SK-N-SH treated with all-trans-retinoic acid at 6 μM for 48 hours (cell line): Measurements from ENCODE around the gene LONP1.

Experiments
- ATAC-seq: fragments of 200-7000 bp; cut with Tn5 transposase; 3 replicates; pipeline ENCODE4 v1.9.1; 2020; ENCODE audit warnings: mild to moderate bottlenecking, moderate library complexity
- ARNTL ChIP-seq: fragments of 450-650 bp; formaldehyde crosslinking; IDR thresholded peaks from 2 replicates; pipeline ENCODE4 v1.5.0; 2020; ENCODE audit warnings: low read depth, mild to moderate bottlenecking, moderate library complexity, borderline replicate concordance
- BACH2 ChIP-seq: fragments of 250-450 bp; sonication (Bioruptor Pico); IDR thresholded peaks from 2 replicates; pipeline ENCODE4 v1.9.0; 2021; ENCODE audit warnings: mild to moderate bottlenecking, borderline replicate concordance
- CREB5 ChIP-seq: fragments of 250-450 bp; sonication (Bioruptor Pico); IDR thresholded peaks from 2 replicates; pipeline ENCODE4 v1.5.1; 2020; ENCODE audit warnings: low read depth, mild to moderate bottlenecking, moderate library complexity
- CSDC2 ChIP-seq: fragments of 250-450 bp; sonication (Bioruptor Pico); IDR thresholded peaks from 2 replicates; pipeline ENCODE4 v1.5.0; 2020; ENCODE audit warnings: mild to moderate bottlenecking, moderate library complexity
- GLIS3 ChIP-seq: fragments of 250-450 bp; sonication (Bioruptor Pico); IDR thresholded peaks from 2 replicates; pipeline ENCODE4 v1.5.0; 2020; ENCODE audit warnings: mild to moderate bottlenecking, moderate library complexity
- ISL1 ChIP-seq: fragments of 250-450 bp; sonication (Bioruptor Pico); IDR thresholded peaks from 2 replicates; pipeline ENCODE4 v2.1.2; 2022; ENCODE audit warnings: mild to moderate bottlenecking, moderate library complexity
- OSR1 ChIP-seq: fragments of 250-450 bp; sonication (Bioruptor Pico); IDR thresholded peaks from 2 replicates; pipeline ENCODE4 v1.8.0; 2022; ENCODE audit warnings: moderate library complexity, mild to moderate bottlenecking, inconsistent platforms
- PATZ1 ChIP-seq: fragments of 250-450 bp; sonication (Bioruptor Pico); IDR thresholded peaks from 2 replicates; pipeline ENCODE4 v1.8.0; 2020; ENCODE audit warnings: mild to moderate bottlenecking, moderate library complexity, borderline replicate concordance
- POU6F1 ChIP-seq: fragments of 250-450 bp; sonication (Bioruptor Pico); IDR thresholded peaks from 2 replicates; pipeline ENCODE4 v1.8.0; 2021; ENCODE audit warnings: low read depth, mild to moderate bottlenecking, moderate library complexity, borderline replicate concordance
- PPARA ChIP-seq: fragments of 250-450 bp; sonication (Bioruptor Pico); IDR thresholded peaks from 2 replicates; pipeline ENCODE4 v1.5.0; 2020; ENCODE audit warnings: mild to moderate bottlenecking, borderline replicate concordance
- SNAI2 ChIP-seq: fragments of 250-450 bp; sonication (Bioruptor Pico); IDR thresholded peaks from 2 replicates; pipeline ENCODE4 v1.5.0; 2020; ENCODE audit warnings: mild to moderate bottlenecking, moderate library complexity
- TCF4 ChIP-seq: fragments of 250-450 bp; sonication (Bioruptor Pico); IDR thresholded peaks from 2 replicates; pipeline ENCODE4 v1.8.0; 2021; ENCODE audit warnings: mild to moderate bottlenecking, moderate library complexity, borderline replicate concordance
- TOX ChIP-seq: fragments of 250-450 bp; sonication (Bioruptor Pico); IDR thresholded peaks from 2 replicates; pipeline ENCODE4 v1.8.0; 2021; ENCODE audit warnings: mild to moderate bottlenecking, moderate library complexity, borderline replicate concordance
- ZC3H10 ChIP-seq: fragments of 250-450 bp; sonication (Bioruptor Pico); IDR thresholded peaks from 2 replicates; pipeline ENCODE4 v1.5.1; 2021; ENCODE audit warnings: mild to moderate bottlenecking, moderate library complexity
- ZFP3 ChIP-seq: fragments of 250-450 bp; sonication (Bioruptor Pico); IDR thresholded peaks from 2 replicates; pipeline ENCODE4 v1.5.0; 2020; ENCODE audit warnings: mild to moderate bottlenecking, moderate library complexity
- ZFP30 ChIP-seq: fragments of 450-650 bp; formaldehyde crosslinking; IDR thresholded peaks from 2 replicates; pipeline ENCODE4 v1.5.0; 2022; ENCODE audit warnings: mild to moderate bottlenecking, moderate library complexity
- ZNF565 ChIP-seq: fragments of 450-650 bp; formaldehyde crosslinking; conservative IDR thresholded peaks from 2 replicates; pipeline ENCODE4 v1.5.0; 2020; ENCODE audit warnings: low read depth, mild to moderate bottlenecking, moderate library complexity
- ZNF70 ChIP-seq: fragments of 450-650 bp; formaldehyde crosslinking; IDR thresholded peaks from 2 replicates; pipeline ENCODE4 v1.5.0; 2020; ENCODE audit warnings: mild to moderate bottlenecking, moderate library complexity
- ZNF8 ChIP-seq: fragments of 450-650 bp; formaldehyde crosslinking; IDR thresholded peaks from 2 replicates; pipeline ENCODE4 v1.5.0; 2020; ENCODE audit warnings: mild to moderate bottlenecking, moderate library complexity
- TF ChIP-seq, protein P1 (sequence below): fragments of 250-450 bp; sonication (Bioruptor Pico); IDR thresholded peaks from 2 replicates; pipeline ENCODE4 v1.5.1; 2021; ENCODE audit warnings: mild to moderate bottlenecking, moderate library complexity

LONP1 gene

GRCh38 chr19:5663904-5664303 lies 56.0 kb downstream of the LONP1 start:
- ATAC-seq, result no peak
- no peak for TF ChIP-seq BACH2 (CRISPR knock-in tag)
- TF ChIP-seq ZNF8 (CRISPR knock-in tag), result no peak
- TF ChIP-seq ZFP30 (CRISPR knock-in tag), result no peak
- TF ChIP-seq GLIS3 (CRISPR knock-in tag), result no peak
- TF ChIP-seq PATZ1 (CRISPR knock-in tag), result no peak
- TF ChIP-seq OSR1, result no peak
- TF ChIP-seq POU6F1, result no peak
- no peak for TF ChIP-seq ZNF565 (CRISPR knock-in tag)
- TF ChIP-seq CSDC2 (CRISPR knock-in tag), result no peak
- TF ChIP-seq ZFP3 (CRISPR knock-in tag), result no peak
- no peak for TF ChIP-seq ARNTL (CRISPR knock-in tag)
- TF ChIP-seq TOX, result no peak
- TF ChIP-seq TCF4 (CRISPR knock-in tag), result no peak
- TF ChIP-seq ISL1 (CRISPR knock-in tag), result no peak
- no peak for TF ChIP-seq CREB5 (CRISPR knock-in tag)
- no peak for TF ChIP-seq ZNF70 (CRISPR knock-in tag)

DNA sequence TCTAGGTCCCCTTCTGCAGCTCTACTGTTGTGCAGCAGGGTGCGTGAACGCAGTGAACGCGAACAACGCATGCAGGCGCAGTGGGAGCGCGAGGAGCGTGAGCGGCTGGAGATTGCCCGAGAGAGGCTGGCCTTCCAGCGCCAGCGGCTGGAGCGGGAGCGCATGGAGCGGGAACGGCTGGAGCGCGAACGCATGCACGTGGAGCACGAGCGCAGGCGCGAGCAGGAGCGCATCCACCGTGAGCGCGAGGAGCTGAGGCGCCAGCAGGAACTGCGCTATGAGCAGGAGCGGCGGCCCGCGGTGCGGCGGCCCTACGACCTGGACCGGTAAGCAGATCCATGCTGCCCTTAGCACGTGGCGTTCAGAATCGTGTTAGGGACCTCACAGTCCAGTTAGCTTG lies 58.5 kb downstream of the LONP1 start:
- TF ChIP-seq CREB5 (CRISPR knock-in tag), result no peak
- ATAC-seq, result no peak

DNA sequence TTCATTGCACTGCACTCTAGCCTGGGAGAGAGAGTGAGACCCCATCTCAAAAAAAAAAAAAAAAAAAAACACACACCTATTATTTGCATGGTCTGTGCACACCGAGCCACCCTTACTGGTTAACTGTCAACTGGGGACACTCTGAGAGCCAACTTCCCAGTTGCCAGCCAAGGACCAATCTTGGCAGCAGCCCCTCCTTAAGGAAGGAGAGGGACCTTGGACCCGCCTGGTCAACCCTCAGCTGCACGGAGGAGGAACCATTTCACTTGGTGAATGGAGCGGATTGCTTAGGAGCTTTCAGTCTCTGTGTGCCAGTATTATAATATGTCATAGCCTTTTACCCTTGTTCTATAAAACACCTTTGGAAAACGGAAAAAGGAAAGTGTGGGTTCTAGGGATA lies 64.5 kb downstream of the LONP1 start:
- TF ChIP-seq ZNF70 (CRISPR knock-in tag), result no peak
- no peak for TF ChIP-seq ZFP3 (CRISPR knock-in tag)
- TF ChIP-seq CSDC2 (CRISPR knock-in tag), result no peak
- TF ChIP-seq, protein P1, sequence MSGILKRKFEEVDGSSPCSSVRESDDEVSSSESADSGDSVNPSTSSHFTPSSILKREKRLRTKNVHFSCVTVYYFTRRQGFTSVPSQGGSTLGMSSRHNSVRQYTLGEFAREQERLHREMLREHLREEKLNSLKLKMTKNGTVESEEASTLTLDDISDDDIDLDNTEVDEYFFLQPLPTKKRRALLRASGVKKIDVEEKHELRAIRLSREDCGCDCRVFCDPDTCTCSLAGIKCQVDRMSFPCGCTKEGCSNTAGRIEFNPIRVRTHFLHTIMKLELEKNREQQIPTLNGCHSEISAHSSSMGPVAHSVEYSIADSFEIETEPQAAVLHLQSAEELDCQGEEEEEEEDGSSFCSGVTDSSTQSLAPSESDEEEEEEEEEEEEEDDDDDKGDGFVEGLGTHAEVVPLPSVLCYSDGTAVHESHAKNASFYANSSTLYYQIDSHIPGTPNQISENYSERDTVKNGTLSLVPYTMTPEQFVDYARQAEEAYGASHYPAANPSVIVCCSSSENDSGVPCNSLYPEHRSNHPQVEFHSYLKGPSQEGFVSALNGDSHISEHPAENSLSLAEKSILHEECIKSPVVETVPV (CRISPR knock-in tag), result no peak
- TF ChIP-seq PPARA (CRISPR knock-in tag), result no peak
- no peak for ATAC-seq

- no peak for ATAC-seq
- no peak for TF ChIP-seq ISL1 (CRISPR knock-in tag)
- TF ChIP-seq GLIS3 (CRISPR knock-in tag), result no peak
- no peak for TF ChIP-seq ARNTL (CRISPR knock-in tag)
- no peak for TF ChIP-seq ZFP3 (CRISPR knock-in tag)
- TF ChIP-seq POU6F1, result no peak
- no peak for TF ChIP-seq SNAI2 (CRISPR knock-in tag)
- TF ChIP-seq PATZ1 (CRISPR knock-in tag), result no peak
- TF ChIP-seq PPARA (CRISPR knock-in tag), result no peak
- no peak for TF ChIP-seq ZC3H10 (CRISPR knock-in tag)
- TF ChIP-seq TCF4 (CRISPR knock-in tag), result no peak
- TF ChIP-seq, protein P1 (CRISPR knock-in tag), result no peak
Observed at GRCh38 chr19:5654931-5655330, 65.0 kb downstream of the LONP1 start.
